ENCODE data around the gene CCN5.
"Not testable (repeated sequence)": the region's sequence is repeated elsewhere in the genome, so short reads cannot be mapped to it uniquely, and the experiment has no call there.

Gene CCN5

DNA sequence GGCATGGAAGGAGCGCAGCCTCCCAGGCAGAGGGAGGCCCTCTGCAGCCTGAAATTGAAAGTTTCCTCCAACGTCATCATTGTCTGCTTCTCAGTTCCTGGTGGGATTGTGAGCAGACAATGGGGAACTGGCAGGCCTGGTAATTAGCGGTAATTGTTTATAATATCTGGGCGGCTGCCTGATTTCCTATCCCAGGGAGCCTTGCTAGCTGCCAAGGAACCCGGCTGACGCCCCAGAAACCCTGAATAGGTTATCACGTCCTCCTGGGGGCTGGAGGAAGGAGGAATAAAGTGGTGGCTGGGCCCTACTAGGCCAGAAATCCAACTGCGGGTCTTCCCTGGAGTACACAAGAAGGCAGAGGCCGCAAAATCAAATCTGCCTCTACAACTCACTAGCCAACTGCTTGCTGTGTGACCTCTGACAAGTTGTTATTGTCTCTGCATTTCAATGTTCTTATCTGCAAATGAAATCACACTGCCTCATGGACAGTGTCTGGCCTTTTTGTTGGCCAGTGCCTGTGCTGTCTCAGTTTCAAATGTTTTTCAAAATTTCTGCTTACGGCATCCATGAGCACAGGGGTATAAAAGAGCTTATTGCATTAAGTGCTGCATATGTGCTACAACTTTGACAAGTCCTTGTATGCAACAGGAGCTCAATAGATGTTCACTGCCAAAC is 47.4 kb downstream of the CCN5 start:
- no peak for DNase-seq

DNA sequence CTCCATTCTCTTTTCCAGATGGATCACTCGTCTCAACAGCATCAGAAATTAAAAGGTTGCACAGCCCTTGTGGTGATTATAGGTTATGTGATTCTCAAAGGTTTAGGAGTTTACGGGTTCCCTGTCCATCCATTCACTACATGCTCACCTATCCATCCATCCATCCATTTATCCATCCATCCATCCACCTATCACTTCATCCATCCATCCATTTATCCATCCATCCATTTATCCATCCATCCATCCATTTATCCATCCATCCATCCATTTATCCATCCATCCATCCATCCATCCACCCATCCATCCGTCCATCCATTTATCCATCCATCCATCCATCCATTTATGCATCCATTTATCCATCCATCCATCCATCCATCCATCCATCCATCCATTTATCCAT is 48.6 kb downstream of the CCN5 start:
- DNase-seq, result not testable (repeated sequence)

DNA sequence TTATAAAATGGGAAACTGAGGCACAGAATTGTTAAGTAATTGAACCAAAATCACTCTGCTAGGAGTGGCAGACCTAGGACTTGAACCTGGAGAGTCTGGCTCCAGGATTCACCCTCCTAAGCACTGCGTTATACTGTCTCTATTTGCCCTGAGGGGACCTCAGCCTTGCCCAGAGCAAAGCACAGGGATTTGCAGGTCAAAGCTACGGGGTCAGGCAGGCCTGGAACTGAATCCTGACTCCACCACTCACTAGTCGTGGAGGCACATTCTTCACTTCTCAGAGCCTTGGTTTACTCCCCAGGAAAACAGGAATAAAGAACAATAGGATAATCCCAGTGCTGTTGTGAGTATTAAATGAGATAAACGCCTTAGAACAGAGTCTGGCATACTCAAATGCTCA is 49.9 kb downstream of the CCN5 start:
- DNase-seq, result no peak

DNA sequence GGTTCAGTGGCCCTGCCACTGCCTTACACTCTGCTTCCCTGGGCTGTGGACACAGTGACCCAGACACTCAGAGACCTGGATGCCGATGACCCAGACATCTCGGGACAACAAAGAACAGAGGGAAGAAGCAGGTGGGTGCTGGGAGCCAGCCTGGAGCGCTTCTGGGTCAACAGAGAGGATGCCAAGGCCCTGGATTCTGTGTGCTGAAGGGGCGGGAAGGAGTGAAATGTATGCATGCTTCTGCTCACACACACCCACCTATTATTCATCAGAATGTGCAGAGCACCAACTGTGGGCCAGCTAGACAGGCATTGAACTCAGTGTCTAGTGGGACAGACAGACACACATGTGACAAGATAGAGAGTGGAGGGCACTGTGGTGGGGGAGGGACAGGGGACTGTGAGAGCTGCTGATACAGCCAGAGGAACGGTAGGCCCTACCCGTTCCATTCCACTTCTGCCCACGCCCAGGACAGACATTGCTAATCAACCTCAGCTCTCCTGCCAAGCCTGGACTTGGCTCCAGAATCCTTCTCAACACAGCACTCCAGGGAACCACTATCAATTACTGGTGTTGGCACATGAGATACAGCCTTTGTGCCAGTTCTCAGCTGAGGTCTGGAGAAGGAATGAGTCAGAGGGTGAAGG is 50.7 kb downstream of the CCN5 start:
- DNase-seq, result no peak

DNA sequence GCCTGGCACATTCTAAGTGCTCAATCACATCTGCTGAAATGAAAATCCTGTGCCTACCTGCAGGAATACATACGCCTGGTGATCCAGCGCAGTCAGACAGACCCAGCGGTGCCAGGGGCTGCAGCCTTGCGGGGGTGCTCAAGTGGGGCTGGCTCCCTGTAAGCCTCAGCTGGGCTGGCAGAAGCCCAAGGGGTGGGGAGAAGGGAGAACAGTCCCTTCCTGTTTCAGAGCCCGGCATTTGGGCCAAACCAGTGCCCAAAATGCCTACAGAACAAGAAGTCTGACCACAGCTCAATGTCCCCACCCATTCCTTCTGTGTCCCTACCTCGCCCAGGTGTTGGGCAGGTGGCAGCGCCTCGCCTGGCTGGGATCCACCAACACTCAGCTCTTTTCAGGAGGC is 53.1 kb downstream of the CCN5 start:
- DNase-seq, result no peak

- DNase-seq, result no peak
Measured at GRCh38 chr20:44768854-44769480, 53.8 kb downstream of the CCN5 start.

- DNase-seq, result no peak
Measured at GRCh38 chr20:44769481-44769863, 54.3 kb downstream of the CCN5 start.

DNA sequence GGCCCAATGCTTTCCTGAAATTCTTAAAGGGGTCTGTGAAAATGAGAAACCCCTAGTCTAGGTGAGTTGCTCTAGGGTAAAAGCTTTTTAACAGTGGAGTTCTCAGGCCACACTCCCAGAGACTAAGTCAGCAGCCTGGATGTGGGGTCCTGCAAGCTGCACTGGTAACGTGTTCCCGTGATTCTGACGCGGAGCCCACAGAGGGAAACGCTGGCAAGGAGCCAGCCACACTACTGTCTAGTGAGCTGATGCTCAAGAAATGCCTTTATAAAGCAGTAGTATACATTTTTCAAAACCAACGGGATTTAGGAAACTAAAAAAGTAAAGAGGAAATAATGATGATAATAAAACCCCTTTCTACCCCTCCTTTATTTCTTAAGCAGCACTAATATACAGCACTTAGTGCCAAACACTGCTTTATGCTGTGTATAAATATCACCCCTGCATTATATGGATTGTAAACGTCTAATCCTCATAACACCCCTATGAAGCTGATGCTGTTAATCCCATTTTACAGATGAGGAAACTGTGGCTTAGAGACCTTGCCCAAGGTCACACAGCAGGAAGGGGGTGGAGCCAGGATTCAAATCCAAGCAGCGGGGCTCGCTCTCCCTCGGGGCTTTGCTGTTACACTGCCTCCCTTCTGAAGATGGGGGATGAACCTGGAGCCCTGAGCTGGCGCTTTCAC is 55.5 kb downstream of the CCN5 start:
- no peak for DNase-seq

DNA sequence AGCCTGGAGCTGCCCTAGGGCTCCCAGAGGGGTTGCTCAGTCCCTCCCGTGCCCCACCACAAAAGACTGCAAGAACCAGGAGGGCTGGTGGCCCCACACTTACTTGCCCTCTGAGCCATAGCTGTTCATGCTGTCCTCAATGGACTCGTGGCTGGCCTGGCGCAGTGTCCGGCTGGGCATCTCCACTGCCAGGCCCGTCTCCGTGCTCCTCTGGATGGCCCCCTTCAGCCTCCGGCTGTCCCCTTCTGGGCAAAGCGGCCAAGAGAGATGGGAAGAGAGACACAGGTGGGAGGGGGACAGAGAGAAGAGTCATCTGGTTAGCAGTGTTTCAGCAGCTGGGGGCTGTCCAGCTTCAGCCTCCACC is 56.0 kb downstream of the CCN5 start:
- DNase-seq, result no peak

- no peak for DNase-seq
Measured at GRCh38 chr20:44772636-44773035, 57.5 kb downstream of the CCN5 start.

DNA sequence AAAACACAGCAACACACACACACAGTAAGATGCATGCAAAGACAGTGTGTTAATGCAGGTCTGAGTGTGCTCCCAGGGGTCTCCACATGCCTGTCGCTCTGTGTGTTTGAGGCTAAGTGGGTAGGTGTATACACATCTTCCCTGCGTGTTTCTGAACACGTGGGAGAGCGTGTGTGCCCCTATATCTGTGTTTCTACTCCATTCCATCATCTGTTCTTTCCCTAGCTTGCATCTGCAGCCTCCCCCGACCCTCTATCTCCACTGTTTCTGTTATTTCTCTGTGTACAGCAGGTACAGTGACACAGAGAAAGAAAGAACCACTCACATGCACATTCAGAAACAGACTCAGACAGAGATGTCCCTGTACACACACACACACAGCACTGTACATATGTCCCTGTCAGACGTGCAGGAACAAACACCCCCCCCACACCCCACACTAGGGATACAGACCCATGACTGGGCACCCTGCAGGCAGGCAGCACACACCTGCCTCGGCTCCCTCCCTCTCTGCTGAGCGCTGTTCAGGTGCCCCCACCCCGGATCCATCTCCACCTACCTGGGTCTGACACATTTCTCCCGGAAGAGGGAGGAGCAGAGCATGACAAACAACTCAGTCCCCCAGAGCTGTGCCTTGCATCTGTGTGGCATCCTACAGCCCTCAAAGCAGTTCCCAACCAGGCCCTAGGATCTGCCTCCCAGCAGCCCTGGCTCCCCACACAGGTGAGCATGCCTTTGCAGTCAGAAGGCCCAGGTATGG is 58.1 kb downstream of the CCN5 start:
- DNase-seq, result no peak

- DNase-seq, result no peak
Measured at GRCh38 chr20:44776980-44777379, 61.8 kb downstream of the CCN5 start.
